Neural progenitor cell (in vitro differentiated cells): ENCODE measurements around the gene GRHL1. TPM values are rescaled to one million over a fixed set of nuclear protein-coding genes. Genes with fewer than 3 reads are reported as not detected.

Experiments used
- DNase-seq: peaks from one replicate; pipeline ENCODE4 v3.0.0-alpha.2; 2016; ENCODE audit warnings: low spot score
- H2AFZ ChIP-seq: fragments of 200-600 bp; sonication (generic); replicated peaks from 2 replicates; pipeline ENCODE4 v1.6.1; 2016; ENCODE audit warnings: antibody characterized with exemption
- H3F3A ChIP-seq: fragments of 200-600 bp; sonication (generic); 2 replicates; pipeline ENCODE4 v1.6.1; 2016; ENCODE audit warnings: antibody characterized with exemption, low read depth
- H3K27ac ChIP-seq: fragments of 200-600 bp; sonication (generic); 2 replicates; pipeline ENCODE4 v1.5.1; 2016; ENCODE audit warnings: mild to moderate bottlenecking
- H3K27me3 ChIP-seq: fragments of 200-600 bp; sonication (generic); 2 replicates; pipeline ENCODE4 v1.6.1; 2016; ENCODE audit warnings: mild to moderate bottlenecking, moderate library complexity
- H3K36me3 ChIP-seq: fragments of 200-600 bp; sonication (generic); 2 replicates; pipeline ENCODE4 v1.5.1; 2016
- H3K4me1 ChIP-seq: fragments of 200-600 bp; sonication (generic); 2 replicates; pipeline ENCODE4 v1.6.1; 2016; ENCODE audit warnings: mixed run types
- H3K4me2 ChIP-seq: fragments of 200-600 bp; sonication (generic); 2 replicates; pipeline ENCODE4 v1.6.1; 2016
- H3K4me3 ChIP-seq: fragments of 200-600 bp; sonication (generic); 2 replicates; pipeline ENCODE4 v1.5.1; 2016
- H3K79me2 ChIP-seq: fragments of 200-600 bp; sonication (generic); 2 replicates; pipeline ENCODE4 v1.6.1; 2016; ENCODE audit warnings: low read depth
- H3K9ac ChIP-seq: fragments of 200-600 bp; sonication (generic); 2 replicates; pipeline ENCODE4 v1.6.1; 2016
- H3K9me3 ChIP-seq: fragments of 200-600 bp; sonication (generic); 2 replicates; pipeline ENCODE4 v1.5.1; 2016; ENCODE audit warnings: low read depth
- H4K20me1 ChIP-seq: fragments of 200-600 bp; sonication (generic); 2 replicates; pipeline ENCODE4 v1.6.1; 2016; ENCODE audit warnings: low read depth
- H3K27ac Mint-ChIP-seq: 3 replicates; pipeline ENCODE4 v1.8.0; 2021; ENCODE audit warnings: mixed read lengths
- H3K27me3 Mint-ChIP-seq: 2 replicates; pipeline ENCODE4 v1.8.0; 2022; ENCODE audit warnings: low read depth, mild to moderate bottlenecking, inconsistent platforms, moderate library complexity, mixed read lengths; ENCODE audit not compliant: insufficient read depth
- H3K36me3 Mint-ChIP-seq: 3 replicates; pipeline ENCODE4 v1.8.0; 2021; ENCODE audit warnings: mixed read lengths
- H3K4me1 Mint-ChIP-seq: 3 replicates; pipeline ENCODE4 v1.8.0; 2021; ENCODE audit warnings: mixed read lengths
- H3K4me3 Mint-ChIP-seq: 3 replicates; pipeline ENCODE4 v1.8.0; 2021; ENCODE audit warnings: mild to moderate bottlenecking, moderate library complexity, mixed read lengths
- H3K9me3 Mint-ChIP-seq: 3 replicates; pipeline ENCODE4 v1.8.0; 2020; ENCODE audit warnings: mixed read lengths
- EZH2 ChIP-seq: fragments of 200-600 bp; sonication (generic); IDR thresholded peaks from 2 replicates; pipeline ENCODE4 v1.6.1; 2017; ENCODE audit warnings: antibody characterized with exemption, mild to moderate bottlenecking, moderate library complexity
- EZH2phosphoT487 ChIP-seq: fragments of 200-600 bp; sonication (generic); IDR thresholded peaks from 2 replicates; pipeline ENCODE4 v1.6.1; 2017; ENCODE audit warnings: antibody characterized with exemption
- total RNA-seq: library from RNA; depleted of rRNA; stranded (reverse); fragments of >200 nt; gene quantifications from 2 replicates; pipeline ENCODE4 v1.2.3, GENCODE V29; 2015; ENCODE audit warnings: low replicate concordance
- TF ChIP-seq, protein P1 (sequence below): fragments of 200-600 bp; sonication (generic); IDR thresholded peaks from 2 replicates; pipeline ENCODE4 v1.5.1; 2017; ENCODE audit warnings: antibody characterized with exemption, mild to moderate bottlenecking

Gene GRHL1
- total RNA-seq, 1 donor from 2014 or later: 5.8 TPM

DNA sequence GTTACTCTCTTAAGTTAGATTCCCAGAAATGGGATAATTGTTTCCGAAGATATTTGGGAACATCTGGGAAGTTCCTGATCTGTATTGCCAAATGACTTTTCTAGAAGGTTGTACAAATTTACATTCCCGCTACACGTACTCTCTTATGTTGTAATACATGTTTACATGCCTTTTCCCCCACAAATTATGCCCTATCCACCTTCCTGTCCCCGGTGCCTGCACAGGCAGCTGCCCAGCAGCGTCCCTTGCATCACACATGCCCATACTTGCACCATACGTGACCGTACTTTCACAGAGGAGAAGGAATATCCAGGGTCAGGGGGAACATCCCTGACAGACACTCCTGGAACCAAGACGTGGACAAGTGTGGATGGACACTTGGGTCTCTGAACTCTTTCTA, 67.7 kb downstream of the GRHL1 start:
- no peaks in the 10 kb centered on the region for H3K79me2 ChIP-seq
- Mint-ChIP-seq H3K9me3 (peaks cover 5% of the 10 kb centered on the region), H3K4me3 (no peak overlapping the region), H3K4me1 (no peaks in the 10 kb centered on the region), H3K27me3 (peaks cover 13% of the 10 kb centered on the region), H3K27ac (no peak overlapping the region), H3K36me3 (no peaks in the 10 kb centered on the region)
- no peaks in the 10 kb centered on the region for H3K27me3 ChIP-seq
- H3K4me3 ChIP-seq: no peak overlapping the region
- no peak overlapping the region for H3K9ac ChIP-seq
- H3K9me3 ChIP-seq: no peaks in the 10 kb centered on the region
- no peaks in the 10 kb centered on the region for H3K4me1 ChIP-seq
- no peak overlapping the region for H3K27ac ChIP-seq
- no peak overlapping the region for H3K4me2 ChIP-seq
- H3K36me3 ChIP-seq: no peaks in the 10 kb centered on the region
- no peak for TF ChIP-seq EZH2phosphoT487
- no peak for TF ChIP-seq EZH2
- TF ChIP-seq, protein P1, sequence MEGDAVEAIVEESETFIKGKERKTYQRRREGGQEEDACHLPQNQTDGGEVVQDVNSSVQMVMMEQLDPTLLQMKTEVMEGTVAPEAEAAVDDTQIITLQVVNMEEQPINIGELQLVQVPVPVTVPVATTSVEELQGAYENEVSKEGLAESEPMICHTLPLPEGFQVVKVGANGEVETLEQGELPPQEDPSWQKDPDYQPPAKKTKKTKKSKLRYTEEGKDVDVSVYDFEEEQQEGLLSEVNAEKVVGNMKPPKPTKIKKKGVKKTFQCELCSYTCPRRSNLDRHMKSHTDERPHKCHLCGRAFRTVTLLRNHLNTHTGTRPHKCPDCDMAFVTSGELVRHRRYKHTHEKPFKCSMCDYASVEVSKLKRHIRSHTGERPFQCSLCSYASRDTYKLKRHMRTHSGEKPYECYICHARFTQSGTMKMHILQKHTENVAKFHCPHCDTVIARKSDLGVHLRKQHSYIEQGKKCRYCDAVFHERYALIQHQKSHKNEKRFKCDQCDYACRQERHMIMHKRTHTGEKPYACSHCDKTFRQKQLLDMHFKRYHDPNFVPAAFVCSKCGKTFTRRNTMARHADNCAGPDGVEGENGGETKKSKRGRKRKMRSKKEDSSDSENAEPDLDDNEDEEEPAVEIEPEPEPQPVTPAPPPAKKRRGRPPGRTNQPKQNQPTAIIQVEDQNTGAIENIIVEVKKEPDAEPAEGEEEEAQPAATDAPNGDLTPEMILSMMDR: no peak
- no peaks in the 10 kb centered on the region for H3F3A ChIP-seq
- DNase-seq: no peak
- H2AFZ ChIP-seq: no peak overlapping the region
- no peaks in the 10 kb centered on the region for H4K20me1 ChIP-seq

DNA sequence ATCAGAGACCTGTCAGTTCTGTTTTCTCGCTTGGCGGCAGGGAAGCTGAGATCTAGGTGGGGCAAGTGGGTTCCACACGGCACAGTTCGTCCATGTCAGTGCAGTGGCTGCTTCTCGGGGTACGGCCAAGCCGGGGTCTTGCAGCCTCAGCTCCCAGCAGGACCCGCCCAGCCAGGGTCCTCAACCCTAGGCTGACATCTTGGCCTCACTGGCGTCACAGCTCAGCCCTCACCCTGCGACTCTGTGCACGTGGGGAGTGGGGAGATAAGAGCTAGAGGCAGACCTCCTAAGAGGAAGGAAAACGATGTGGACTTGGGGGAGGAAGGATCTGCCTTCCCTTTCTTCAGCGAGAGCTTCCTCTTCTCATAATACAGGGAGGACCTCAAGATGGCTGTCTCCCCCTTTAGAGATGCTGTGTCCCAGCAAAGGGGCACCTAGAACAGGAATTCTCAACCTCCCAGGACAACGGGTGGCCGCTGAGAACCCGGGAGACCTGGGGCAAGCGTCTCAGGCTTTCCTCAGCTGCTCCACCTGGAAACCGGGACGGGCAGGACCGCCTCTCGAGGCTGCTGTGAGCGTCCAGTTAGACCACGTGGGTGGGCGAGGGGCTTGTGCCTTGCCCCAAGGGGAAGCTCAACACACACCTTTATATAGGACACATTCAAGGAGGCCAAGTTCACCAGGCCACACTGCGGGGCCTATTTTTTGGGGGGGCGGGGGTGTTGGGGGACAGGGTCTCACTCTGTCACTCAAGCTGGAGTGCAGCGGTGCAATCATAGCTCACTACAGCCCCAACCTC, 68.3 kb downstream of the GRHL1 start:
- H4K20me1 ChIP-seq: no peaks in the 10 kb centered on the region
- TF ChIP-seq EZH2phosphoT487 (no peak), EZH2 (no peak)
- TF ChIP-seq, protein P1: no peak
- H3K9ac ChIP-seq: no peak overlapping the region
- no peak overlapping the region for H3K27ac ChIP-seq
- H3K9me3 Mint-ChIP-seq: peaks cover 5% of the 10 kb centered on the region
- H3K4me1 ChIP-seq: no peaks in the 10 kb centered on the region
- H3K27ac Mint-ChIP-seq: no peak overlapping the region
- peak overlapping the region; percentile 10 for H2AFZ ChIP-seq
- no peak overlapping the region for H3K4me3 Mint-ChIP-seq
- no peak overlapping the region for H3K4me2 ChIP-seq
- H3K36me3 Mint-ChIP-seq: no peaks in the 10 kb centered on the region
- no peaks in the 10 kb centered on the region for H3K79me2 ChIP-seq
- H3K4me3 ChIP-seq: no peak overlapping the region
- no peaks in the 10 kb centered on the region for H3K4me1 Mint-ChIP-seq
- H3K27me3 ChIP-seq: no peaks in the 10 kb centered on the region
- no peaks in the 10 kb centered on the region for H3K36me3 ChIP-seq
- H3F3A ChIP-seq: no peaks in the 10 kb centered on the region
- H3K9me3 ChIP-seq: no peaks in the 10 kb centered on the region
- H3K27me3 Mint-ChIP-seq: peaks cover 13% of the 10 kb centered on the region
- no peak for DNase-seq

DNA sequence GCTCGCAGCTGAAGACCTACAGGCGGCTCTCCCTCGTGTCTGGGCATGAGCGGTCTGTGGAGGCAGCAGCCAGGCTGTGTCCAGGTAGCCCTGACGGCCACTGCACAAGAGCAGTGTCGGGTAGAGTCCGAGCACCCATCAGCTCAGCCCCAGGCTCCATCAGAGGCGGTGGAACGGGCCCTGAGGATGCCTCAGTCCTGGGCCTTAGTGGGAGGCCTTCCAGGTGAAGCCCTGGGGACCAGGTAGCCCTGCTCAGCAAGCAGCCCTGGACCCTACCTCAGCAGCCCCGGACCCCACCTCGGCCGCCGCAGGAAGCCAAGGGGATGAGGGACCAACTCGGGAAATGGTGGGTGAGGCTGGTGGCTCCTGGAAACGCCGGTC, 70.5 kb downstream of the GRHL1 start:
- H3F3A ChIP-seq: no peaks in the 10 kb centered on the region
- no peaks in the 10 kb centered on the region for H3K4me1 ChIP-seq
- DNase-seq: no peak
- no peaks in the 10 kb centered on the region for H3K36me3 ChIP-seq
- no peak overlapping the region for H3K27ac Mint-ChIP-seq
- TF ChIP-seq EZH2 (no peak), EZH2phosphoT487 (no peak)
- TF ChIP-seq, protein P1: no peak
- no peak overlapping the region for H2AFZ ChIP-seq
- H3K27me3 Mint-ChIP-seq: peaks cover 8% of the 10 kb centered on the region
- H3K36me3 Mint-ChIP-seq: no peaks in the 10 kb centered on the region
- no peak overlapping the region for H3K4me3 Mint-ChIP-seq
- no peak overlapping the region for H3K9ac ChIP-seq
- no peak overlapping the region for H3K4me3 ChIP-seq
- H4K20me1 ChIP-seq: no peaks in the 10 kb centered on the region
- H3K27ac ChIP-seq: no peak overlapping the region
- H3K79me2 ChIP-seq: no peaks in the 10 kb centered on the region
- no peaks in the 10 kb centered on the region for H3K27me3 ChIP-seq
- no peak overlapping the region for H3K4me2 ChIP-seq
- no peaks in the 10 kb centered on the region for H3K4me1 Mint-ChIP-seq
- H3K9me3 Mint-ChIP-seq: peaks cover 3% of the 10 kb centered on the region
- no peaks in the 10 kb centered on the region for H3K9me3 ChIP-seq
